ENCODE measurements around the gene ANKLE1. TPM values are rescaled to one million over a fixed set of nuclear protein-coding genes. Genes with fewer than 3 reads are reported as not detected.

Gene ANKLE1
- total RNA-seq, 2 experiments from 2014 or later, result 2.9 to 3.1 TPM

DNA sequence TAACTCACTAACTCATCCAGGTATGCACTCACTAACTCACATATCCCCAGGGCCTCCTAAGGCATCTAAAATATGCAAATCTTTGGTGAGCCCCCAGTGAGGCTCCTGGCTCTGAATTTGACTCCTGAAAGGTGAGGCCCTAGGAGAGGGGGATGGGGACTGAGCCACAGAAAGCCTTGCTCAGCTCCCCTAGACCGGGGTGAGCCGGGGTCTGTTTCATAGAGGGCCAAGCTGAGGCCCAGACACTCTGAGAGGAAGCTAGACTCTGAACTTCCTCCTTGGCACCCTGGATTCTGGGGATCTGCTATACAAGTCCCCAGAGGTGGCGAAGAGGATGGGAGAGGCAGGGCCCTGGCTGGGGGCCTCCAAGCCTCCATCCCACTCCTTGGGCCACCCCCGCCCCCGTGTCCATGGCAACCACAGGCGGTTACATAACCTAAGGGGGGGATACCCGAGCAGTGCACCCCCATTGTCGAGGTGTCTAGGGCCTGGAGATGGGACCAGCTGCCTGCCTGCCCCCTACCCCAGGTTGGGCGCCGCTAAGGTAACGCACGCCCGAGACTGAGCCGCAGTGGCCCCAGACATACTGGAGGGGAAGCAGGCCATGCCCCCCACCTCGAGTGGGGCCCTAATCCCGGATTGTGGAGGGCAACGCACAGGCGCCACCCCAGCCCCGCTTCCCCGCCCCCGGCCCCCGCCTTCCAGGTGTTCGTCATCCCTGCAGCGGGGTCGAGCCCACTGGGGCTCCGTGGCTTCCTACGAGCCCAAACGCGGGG is 20.9 kb downstream of the ANKLE1 start:
- ChIA-PET CTCF (interaction anchor here (0.6 to 5.1 kb wide), 3 partner anchors 9 to 84 kb away, joined by 3 to 24 read pairs (median 4); no protein-coding TSS in a partner anchor), POLR2A (no interaction called here)
- Mint-ChIP-seq H3K27ac (peak overlapping the region; percentile 31), H3K9me3 (ENCODE audit: low read depth) (no peaks in the 10 kb centered on the region), H3K27me3 (no peaks in the 10 kb centered on the region), H3K4me1 (peaks cover 30% of the 10 kb centered on the region), H3K4me3 (peak overlapping the region; percentile 63), H3K36me3 (ENCODE audit: low read depth) (peaks cover 6% of the 10 kb centered on the region)
- intact Hi-C loops (cut with DNase I, micrococcal nuclease), result loop anchor here (1.0 kb wide), 1 partner anchor 10 kb away; no protein-coding TSS in a partner anchor
- ATAC-seq (no peak), DNase-seq (no peak)

DNA sequence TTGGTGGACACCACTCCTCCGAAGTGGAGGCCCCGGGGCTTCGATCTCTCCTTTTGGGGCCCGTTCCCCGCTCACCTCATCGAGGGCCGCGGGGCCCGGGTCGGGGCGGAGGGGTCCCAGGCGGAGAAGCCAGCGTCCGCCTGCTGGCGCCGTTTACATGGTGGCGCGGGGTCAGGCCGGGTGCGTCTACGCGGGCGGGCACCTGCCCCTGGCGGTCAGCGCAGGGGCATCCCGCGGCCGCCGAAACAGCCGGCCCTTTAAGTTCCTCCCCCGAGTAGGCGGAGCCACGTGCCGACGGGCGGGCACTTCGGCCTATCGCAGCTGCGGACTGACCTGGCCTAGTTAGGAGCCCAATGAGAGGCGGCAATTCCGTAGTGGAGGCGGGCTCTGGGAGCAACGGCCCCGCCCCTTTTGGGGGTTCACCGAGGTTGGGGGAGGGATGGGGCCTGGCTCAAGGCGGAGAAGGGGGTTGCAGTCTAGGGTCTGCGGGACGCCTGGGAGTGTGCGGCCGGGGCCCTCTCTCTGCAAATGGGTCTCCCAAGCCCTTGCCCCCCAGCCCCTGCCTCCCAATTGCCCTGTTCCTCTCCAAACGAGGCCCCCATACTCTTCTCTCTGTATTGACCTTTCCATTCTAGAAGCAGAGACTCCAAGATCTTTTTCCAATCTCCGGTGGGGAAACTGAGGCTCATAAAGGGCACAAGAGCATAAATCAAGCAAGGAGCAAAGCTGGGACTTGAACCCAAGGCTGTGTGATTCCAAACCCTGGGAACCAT is 21.7 kb downstream of the ANKLE1 start, which contains the start of gene ABHD8:
Gene ABHD8, minus strand, starts transcription at position 259 of the 773 bp plus-strand sequence. CDS start 1,809 bp downstream, outside the sequence.
- H3K27me3 Mint-ChIP-seq, result no peaks in the 10 kb centered on the region
- peak; percentile 79 for ATAC-seq
- intact Hi-C loops (cut with DNase I, micrococcal nuclease), result loop anchor here (1.0 kb wide), 1 partner anchor 11 kb away; no protein-coding TSS in a partner anchor
- peak within 1 kb of the TSS; percentile 63 for H3K4me3 Mint-ChIP-seq
- DNase-seq, result peak; percentile 97
- H3K36me3 Mint-ChIP-seq (ENCODE audit: low read depth), result peaks cover 3% of the 10 kb centered on the region
- H3K4me1 Mint-ChIP-seq, result peaks cover 35% of the 10 kb centered on the region
- H3K27ac Mint-ChIP-seq, result peak within 1 kb of the TSS; percentile 47
- CTCF ChIA-PET, result interaction anchor here (0.6 to 5.1 kb wide), 8 partner anchors 10 to 1893 kb away, joined by 3 to 24 read pairs (median 4); no protein-coding TSS in a partner anchor
- POLR2A ChIA-PET, result interaction anchor here (0.6 kb wide), 1 partner anchor 83 kb away, joined by 3 read pairs; no protein-coding TSS in a partner anchor
- no peaks in the 10 kb centered on the region for H3K9me3 Mint-ChIP-seq (ENCODE audit: low read depth)

DNA sequence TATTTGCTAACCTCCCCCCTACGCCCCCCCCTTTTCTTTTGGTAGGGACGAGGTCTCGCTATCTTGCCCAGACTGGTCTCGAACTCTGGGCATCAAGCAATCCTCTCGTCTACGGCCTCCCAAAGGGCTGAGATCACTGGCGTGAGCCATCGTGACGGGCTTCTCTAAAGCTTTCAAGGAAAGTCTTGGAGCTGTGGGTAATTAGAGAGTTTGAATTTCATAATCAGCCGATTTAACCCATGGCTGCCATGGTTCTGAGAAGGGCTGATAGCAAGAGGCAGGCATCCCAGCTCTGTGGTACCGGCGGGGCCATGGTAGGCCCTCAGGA is 22.2 kb downstream of the ANKLE1 start:
- ATAC-seq, result no peak
- H3K27me3 Mint-ChIP-seq, result no peaks in the 10 kb centered on the region
- POLR2A ChIA-PET, result interaction anchor here (0.6 kb wide), 1 partner anchor 83 kb away, joined by 3 read pairs; no protein-coding TSS in a partner anchor
- no peaks in the 10 kb centered on the region for H3K9me3 Mint-ChIP-seq (ENCODE audit: low read depth)
- DNase-seq, result no peak
- H3K27ac Mint-ChIP-seq, result peak overlapping the region; percentile 47
- CTCF ChIA-PET, result interaction anchor here (0.6 to 5.1 kb wide), 7 partner anchors 11 to 1894 kb away, joined by 3 to 24 read pairs (median 4); no protein-coding TSS in a partner anchor
- peak overlapping the region; percentile 63 for H3K4me3 Mint-ChIP-seq
- H3K4me1 Mint-ChIP-seq, result peaks cover 35% of the 10 kb centered on the region
- intact Hi-C loops (cut with DNase I, micrococcal nuclease), result loop anchor here (1.0 to 2.0 kb wide), 2 partner anchors 12 to 643 kb away; partner anchors contain the start of genes SMIM7 (in 1 of the 2) and TMEM38A (in 1 of the 2)
- peaks cover 1% of the 10 kb centered on the region for H3K36me3 Mint-ChIP-seq (ENCODE audit: low read depth)

DNA sequence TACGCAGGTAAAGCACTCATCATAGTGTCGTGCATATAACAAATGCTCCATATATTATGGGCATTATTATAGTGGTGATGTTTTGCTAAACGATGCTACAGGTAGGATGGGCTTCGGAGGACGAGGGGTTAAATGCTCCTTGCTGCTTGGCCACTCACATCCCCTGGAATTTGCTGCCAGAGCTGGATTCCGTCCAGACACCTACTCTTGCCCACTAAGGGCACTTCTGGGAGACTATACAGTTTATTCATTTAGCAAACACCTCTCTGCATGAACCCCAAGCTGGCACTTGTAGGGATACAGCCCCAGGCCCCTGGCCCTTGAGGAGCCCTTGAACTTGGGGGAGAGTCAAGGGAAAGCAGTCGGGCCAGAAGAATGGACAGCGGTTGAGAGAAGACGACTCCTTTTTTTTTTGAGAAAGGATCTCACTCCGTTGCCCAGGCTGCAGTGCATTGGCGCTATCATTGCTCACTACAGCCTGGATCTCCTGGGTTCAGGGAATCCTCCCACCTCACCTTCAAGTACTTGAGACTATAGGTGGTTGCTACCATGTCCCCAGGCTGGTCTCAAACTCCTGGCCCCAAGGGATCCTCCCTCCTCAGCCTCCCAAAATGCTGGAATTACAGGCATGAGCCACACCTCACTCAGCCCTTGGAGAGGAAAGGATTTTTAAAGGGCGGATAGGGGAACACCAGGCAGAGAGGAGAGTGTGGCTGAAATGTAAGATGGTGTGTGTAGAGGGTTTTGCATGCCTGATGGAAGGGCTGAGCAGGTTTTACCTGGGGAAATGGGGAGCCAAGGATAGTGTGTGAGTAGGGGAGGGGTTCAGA is 22.9 kb downstream of the ANKLE1 start:
- Mint-ChIP-seq H3K27ac (peak overlapping the region; percentile 85), H3K4me3 (peak overlapping the region; percentile 86), H3K27me3 (no peaks in the 10 kb centered on the region), H3K36me3 (ENCODE audit: low read depth) (peaks cover 1% of the 10 kb centered on the region), H3K9me3 (ENCODE audit: low read depth) (no peaks in the 10 kb centered on the region), H3K4me1 (peaks cover 39% of the 10 kb centered on the region)
- DNase-seq (no peak), ATAC-seq (no peak)
- intact Hi-C loops (cut with DNase I, micrococcal nuclease), result loop anchor here (1.0 to 5.0 kb wide), 6 partner anchors 37 to 762 kb away; partner anchors contain the start of genes BABAM1 (in 2 of the 2), CHERP (in 1 of the 2), HAUS8 (in 1 of the 2) and MYO9B (in 1 of the 2)
- POLR2A ChIA-PET, result interaction anchor here (0.6 to 0.9 kb wide), 3 partner anchors 12 to 65 kb away, joined by 3 to 12 read pairs (median 3); no protein-coding TSS in a partner anchor
- CTCF ChIA-PET, result interaction anchor here (0.6 to 5.1 kb wide), 10 partner anchors 11 to 1895 kb away, joined by 3 to 24 read pairs (median 4); partner anchors contain the start of genes BABAM1 and MVB12A

DNA sequence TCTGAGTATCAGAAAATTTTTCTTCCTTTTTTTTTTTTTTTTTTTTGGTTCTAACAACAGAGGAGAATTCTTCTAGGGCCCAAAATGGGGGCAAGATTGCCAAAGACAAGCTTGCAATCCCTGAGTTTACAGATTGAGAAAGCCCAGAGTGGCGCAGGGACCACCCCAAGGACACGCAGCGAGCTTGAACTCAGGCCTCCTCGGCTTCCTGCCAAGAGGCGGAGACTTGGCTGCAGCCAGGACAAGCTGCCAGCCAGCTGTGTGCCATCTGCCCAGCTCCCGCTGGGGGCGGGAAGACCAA is 23.5 kb downstream of the ANKLE1 start:
- intact Hi-C loops (cut with DNase I, micrococcal nuclease), result loop anchor here (1.0 to 5.0 kb wide), 6 partner anchors 38 to 763 kb away; partner anchors contain the start of genes BABAM1 (in 2 of the 2), CHERP (in 1 of the 2), HAUS8 (in 1 of the 2) and MYO9B (in 1 of the 2)
- no peak for DNase-seq
- no peak for ATAC-seq
- peak overlapping the region; percentile 85 for H3K27ac Mint-ChIP-seq
- H3K9me3 Mint-ChIP-seq (ENCODE audit: low read depth), result no peaks in the 10 kb centered on the region
- CTCF ChIA-PET, result interaction anchor here (0.7 to 5.1 kb wide), 8 partner anchors 12 to 114 kb away, joined by 3 to 24 read pairs (median 6); partner anchors contain the start of genes BABAM1 and MVB12A
- H3K27me3 Mint-ChIP-seq, result no peaks in the 10 kb centered on the region
- POLR2A ChIA-PET, result interaction anchor here (0.6 to 0.9 kb wide), 3 partner anchors 12 to 64 kb away, joined by 3 to 12 read pairs (median 3); no protein-coding TSS in a partner anchor
- peak overlapping the region; percentile 86 for H3K4me3 Mint-ChIP-seq
- H3K4me1 Mint-ChIP-seq, result peaks cover 41% of the 10 kb centered on the region
- H3K36me3 Mint-ChIP-seq (ENCODE audit: low read depth), result peaks cover 1% of the 10 kb centered on the region

DNA sequence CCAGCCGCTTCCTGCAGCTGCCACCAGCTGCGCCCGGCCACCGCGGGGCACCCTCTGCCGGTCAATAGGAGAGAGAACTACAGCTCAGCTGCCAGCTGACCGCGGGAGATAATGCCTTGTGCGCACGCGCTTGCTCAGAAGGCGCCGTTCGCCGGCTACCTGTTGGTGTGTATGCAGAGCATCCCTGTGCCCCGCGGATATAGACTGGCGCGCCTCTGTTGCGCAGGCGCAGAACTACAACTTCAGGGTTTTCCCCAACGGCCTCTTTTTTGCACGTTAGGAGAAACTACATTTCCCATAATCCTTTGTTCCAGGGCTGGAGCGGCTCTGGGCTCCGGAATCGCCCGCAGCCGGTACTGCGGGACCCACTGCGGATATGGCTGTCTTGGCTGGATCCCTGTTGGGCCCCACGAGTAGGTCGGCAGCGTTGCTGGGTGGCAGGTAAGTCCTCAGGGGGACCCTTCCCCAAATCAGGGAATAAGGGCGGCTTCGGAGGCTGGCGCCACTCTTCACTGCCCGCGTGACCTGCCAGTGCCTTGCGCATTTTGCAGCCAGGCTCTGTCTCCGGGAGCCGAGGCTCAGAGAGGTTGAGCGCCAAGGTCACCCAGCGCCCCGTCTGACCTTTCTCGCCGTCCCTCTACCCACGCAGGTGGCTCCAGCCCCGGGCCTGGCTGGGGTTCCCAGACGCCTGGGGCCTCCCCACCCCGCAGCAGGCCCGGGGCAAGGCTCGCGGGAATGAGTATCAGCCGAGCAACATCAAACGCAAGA is 24.0 kb downstream of the ANKLE1 start, which contains the start of gene MRPL34:
Gene MRPL34, plus strand, starts transcription at position 356 of the 768 bp plus-strand sequence. Its CDS starts 21 bp downstream, at position 377.
- Mint-ChIP-seq H3K27me3 (no peaks in the 10 kb centered on the region), H3K27ac (peak within 1 kb of the TSS; percentile 92), H3K4me3 (peak within 1 kb of the TSS; percentile 86), H3K4me1 (peaks cover 46% of the 10 kb centered on the region), H3K36me3 (ENCODE audit: low read depth) (peaks cover 1% of the 10 kb centered on the region), H3K9me3 (ENCODE audit: low read depth) (no peaks in the 10 kb centered on the region)
- ChIA-PET POLR2A (interaction anchor here (0.6 to 0.9 kb wide), 3 partner anchors 13 to 64 kb away, joined by 3 to 12 read pairs (median 3); no protein-coding TSS in a partner anchor), CTCF (interaction anchor here (0.7 to 5.1 kb wide), 9 partner anchors 12 to 114 kb away, joined by 3 to 24 read pairs (median 5); partner anchors contain the start of genes BABAM1 and MVB12A)
- intact Hi-C loops (cut with DNase I, micrococcal nuclease), result loop anchor here (1.0 to 5.0 kb wide), 6 partner anchors 38 to 763 kb away; partner anchors contain the start of genes BABAM1 (in 2 of the 2), CHERP (in 1 of the 2), HAUS8 (in 1 of the 2) and MYO9B (in 1 of the 2)
- ATAC-seq, result peak; percentile 70
- DNase-seq, result peak; percentile 97

GRCh38 chr19:17306285-17306714 is 24.6 kb downstream of the ANKLE1 start:
- ATAC-seq, result no peak
- ChIA-PET POLR2A (no interaction called here), CTCF (interaction anchor here (0.9 to 5.1 kb wide), 4 partner anchors 13 to 83 kb away, joined by 3 to 24 read pairs (median 7); partner anchors contain the start of gene BABAM1)
- Mint-ChIP-seq H3K9me3 (ENCODE audit: low read depth) (no peaks in the 10 kb centered on the region), H3K27me3 (no peaks in the 10 kb centered on the region), H3K4me1 (peaks cover 51% of the 10 kb centered on the region), H3K36me3 (ENCODE audit: low read depth) (peaks cover 1% of the 10 kb centered on the region), H3K27ac (peak overlapping the region; percentile 92), H3K4me3 (peak overlapping the region; percentile 86)
- no peak for DNase-seq
- intact Hi-C loops (cut with DNase I, micrococcal nuclease), result loop anchor here in 1 of 2 experiments (5.0 kb wide), 1 partner anchor 764 kb away; the partner anchor contains the start of gene CHERP

DNA sequence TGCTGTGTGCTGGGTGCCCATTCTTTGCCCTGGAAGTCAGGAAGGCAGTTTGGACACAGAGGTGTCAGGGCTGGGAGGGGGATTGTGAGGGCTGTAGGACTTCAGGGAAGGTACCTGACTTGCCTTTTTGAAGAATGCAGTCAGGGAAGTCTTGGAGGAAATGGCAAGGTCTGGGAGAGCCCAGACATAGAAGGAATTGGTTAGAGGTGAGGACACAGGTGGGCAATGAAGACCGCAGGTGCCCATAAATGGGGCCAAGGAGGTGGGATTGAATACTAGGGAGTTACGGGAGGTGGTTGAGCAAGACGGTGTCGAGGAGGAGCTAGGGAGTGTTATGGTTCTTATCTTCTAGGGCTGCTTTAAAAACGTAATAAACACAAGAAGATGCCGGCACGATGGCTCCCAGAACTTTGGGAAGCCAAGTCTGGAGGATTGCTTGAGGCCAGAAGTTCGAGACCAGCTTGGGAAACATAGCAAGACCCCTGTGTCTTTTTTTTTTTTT is 26.2 kb downstream of the ANKLE1 start:
- H3K9me3 Mint-ChIP-seq (ENCODE audit: low read depth), result no peaks in the 10 kb centered on the region
- no peaks in the 10 kb centered on the region for H3K27me3 Mint-ChIP-seq
- intact Hi-C loops (cut with DNase I, micrococcal nuclease), result loop anchor here in 1 of 2 experiments (2.0 to 5.0 kb wide), 2 partner anchors 83 to 766 kb away; partner anchors contain the start of gene CHERP
- peaks cover 49% of the 10 kb centered on the region for H3K4me1 Mint-ChIP-seq
- POLR2A ChIA-PET, result interaction anchor here (0.7 to 1.8 kb wide), 2 partner anchors 27 to 34 kb away, joined by 3 to 11 read pairs; partner anchors contain the start of gene ANO8
- CTCF ChIA-PET, result interaction anchor here (0.6 to 3.6 kb wide), 4 partner anchors 28 to 154 kb away, joined by 3 to 13 read pairs (median 4); no protein-coding TSS in a partner anchor
- H3K27ac Mint-ChIP-seq, result peak overlapping the region; percentile 1
- peaks cover 6% of the 10 kb centered on the region for H3K36me3 Mint-ChIP-seq (ENCODE audit: low read depth)
- no peak for DNase-seq
- peak overlapping the region; percentile 86 for H3K4me3 Mint-ChIP-seq
- no peak for ATAC-seq

All from activated CD4-positive, alpha-beta T cell treated with anti-CD3 and anti-CD28 coated beads for 36 hours (primary cell).